T-helper 17 cell (primary cell): ENCODE data around the gene HRG. TPM values are rescaled to one million over a fixed set of nuclear protein-coding genes. Genes with fewer than 3 reads are reported as not detected.

Experiments used
- ATAC-seq: fragments of 150-1000 bp; cut with Tn5 transposase; 2 replicates; pipeline ENCODE4 v1.10.0; 2021; ENCODE audit warnings: mild to moderate bottlenecking, moderate library complexity
- DNase-seq, 3 donors: peaks; one replicate each; pipeline versions ENCODE4 v3.0.0 to v3.0.0-alpha.2; 2020 to 2021
- H3K9me3 ChIP-seq: one replicate; pipeline ENCODE4 v1.7.0; 2013; ENCODE audit warnings: low read length, mild to moderate bottlenecking; ENCODE audit not compliant: control insufficient read depth, poor library complexity, severe bottlenecking
- H3K27ac Mint-ChIP-seq: one replicate; pipeline ENCODE4 v1.8.0; 2022; ENCODE audit warnings: mild to moderate bottlenecking, moderate library complexity, mixed read lengths
- H3K27me3 Mint-ChIP-seq: one replicate; pipeline ENCODE4 v1.8.0; 2022; ENCODE audit warnings: mixed read lengths
- H3K36me3 Mint-ChIP-seq: one replicate; pipeline ENCODE4 v1.8.0; 2022; ENCODE audit warnings: low read depth, mixed read lengths
- H3K4me1 Mint-ChIP-seq: one replicate; pipeline ENCODE4 v1.8.0; 2022; ENCODE audit warnings: mild to moderate bottlenecking, mixed read lengths
- H3K4me3 Mint-ChIP-seq: one replicate; pipeline ENCODE4 v1.8.0; 2022; ENCODE audit warnings: mild to moderate bottlenecking, moderate library complexity, mixed read lengths
- total RNA-seq, 4 donors: library from RNA in 2 of 4; stranded (reverse) in 2 of 4; gene quantifications; one replicate each; pipeline ENCODE4 v1.2.3 and lab custom pipeline; 2022 to 2026

HRG gene
- total RNA-seq (not detected), total RNA-seq (lab: John Stamatoyannopoulos, UW) (0 reads per million in 2 donors)

GRCh38 chr3:186665625-186666188 lies at the start of gene HRG:
TSS of gene HRG (plus strand) at chr3:186666014. CDS start at chr3:186666032, 18 bp downstream.
- H3K4me3 Mint-ChIP-seq = no peak within 1 kb of the TSS
- H3K27me3 Mint-ChIP-seq = peaks cover 27% of the 10 kb centered on the region
- DNase-seq = no peak
- H3K9me3 ChIP-seq = no peaks in the 10 kb centered on the region
- H3K27ac Mint-ChIP-seq = no peak within 1 kb of the TSS
- H3K36me3 Mint-ChIP-seq = peaks cover 4% of the 10 kb centered on the region
- H3K4me1 Mint-ChIP-seq = no peaks in the 10 kb centered on the region
- no peak for ATAC-seq

- peak overlapping the region; percentile 67 for H3K27ac Mint-ChIP-seq
These were observed 49.6 kb upstream of the HRG start for GRCh38 chr3:186616299-186616617.

GRCh38 chr3:186617036-186617946 lies 48.5 kb upstream of the HRG start:
- Mint-ChIP-seq H3K27me3 (peaks cover 50% of the 10 kb centered on the region), H3K36me3 (peaks cover 2% of the 10 kb centered on the region), H3K4me1 (peaks cover 17% of the 10 kb centered on the region), H3K4me3 (peak overlapping the region; percentile 72), H3K27ac (peak overlapping the region; percentile 67)
- peak; percentile 73 to 76 (median 74) for DNase-seq
- no peaks in the 10 kb centered on the region for H3K9me3 ChIP-seq
- peak; percentile 98 for ATAC-seq

More at GRCh38 chr3:186616299-186616617, 49.6 kb upstream of the HRG start:
- Mint-ChIP-seq H3K4me3 (no peak overlapping the region), H3K36me3 (peaks cover 2% of the 10 kb centered on the region), H3K27me3 (peaks cover 44% of the 10 kb centered on the region), H3K4me1 (peaks cover 17% of the 10 kb centered on the region)
- H3K9me3 ChIP-seq = no peaks in the 10 kb centered on the region
- no peak for DNase-seq
- ATAC-seq = no peak

- H3K4me3 Mint-ChIP-seq = no peak overlapping the region
- H3K36me3 Mint-ChIP-seq = peaks cover 5% of the 10 kb centered on the region
- H3K27me3 Mint-ChIP-seq = peaks cover 55% of the 10 kb centered on the region
- DNase-seq (no peak), ATAC-seq (no peak)
- peaks cover 17% of the 10 kb centered on the region for H3K4me1 Mint-ChIP-seq
- H3K9me3 ChIP-seq = no peaks in the 10 kb centered on the region
- no peak overlapping the region for H3K27ac Mint-ChIP-seq
These were observed 47.4 kb upstream of the HRG start for GRCh38 chr3:186618318-186618938.

GRCh38 chr3:186619787-186620212 lies 46.0 kb upstream of the HRG start:
- DNase-seq (no peak), ATAC-seq (no peak)
- Mint-ChIP-seq H3K4me1 (peaks cover 11% of the 10 kb centered on the region), H3K27ac (no peak overlapping the region), H3K4me3 (no peak overlapping the region), H3K27me3 (peaks cover 50% of the 10 kb centered on the region), H3K36me3 (peaks cover 5% of the 10 kb centered on the region)
- H3K9me3 ChIP-seq = no peaks in the 10 kb centered on the region

DNA sequence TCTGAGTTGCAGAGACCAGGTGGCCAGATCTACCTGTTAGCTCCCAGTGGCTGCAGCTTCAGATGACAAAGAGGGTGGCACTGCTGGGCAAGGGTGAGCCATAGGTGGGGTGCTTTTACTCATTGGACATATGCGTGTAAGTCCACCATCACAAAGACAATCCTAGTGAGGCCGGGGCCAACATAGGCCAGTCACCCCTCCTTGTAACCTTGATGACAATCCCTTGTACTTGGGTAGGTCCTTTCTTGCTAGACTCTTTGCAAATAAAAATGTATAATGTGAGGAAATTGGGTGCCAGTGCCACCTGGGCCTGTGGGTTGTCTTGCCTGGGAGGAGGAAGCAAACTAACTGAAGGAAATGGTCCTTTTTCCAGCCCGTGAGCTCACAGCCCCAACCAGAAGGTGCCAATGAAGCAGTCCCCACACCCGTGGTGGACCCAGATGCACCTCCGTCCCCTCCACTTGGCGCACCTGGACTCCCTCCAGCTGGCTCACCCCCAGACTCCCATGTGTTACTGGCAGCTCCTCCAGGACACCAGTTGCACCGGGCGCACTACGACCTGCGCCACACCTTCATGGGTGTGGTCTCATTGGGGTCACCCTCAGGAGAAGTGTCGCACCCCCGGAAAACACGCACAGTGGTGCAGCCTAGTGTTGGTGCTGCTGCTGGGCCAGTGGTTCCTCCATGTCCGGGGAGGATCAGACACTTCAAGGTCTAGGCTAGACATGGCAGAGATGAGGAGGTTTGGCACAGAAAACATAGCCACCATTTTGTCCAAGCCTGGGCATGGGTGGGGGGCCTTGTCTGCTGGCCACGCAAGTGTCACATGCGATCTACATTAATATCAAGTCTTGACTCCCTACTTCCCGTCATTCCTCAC lies 45.4 kb upstream of the HRG start:
- Mint-ChIP-seq H3K27me3 (peaks cover 46% of the 10 kb centered on the region), H3K36me3 (peaks cover 3% of the 10 kb centered on the region), H3K4me3 (no peak overlapping the region), H3K4me1 (peaks cover 9% of the 10 kb centered on the region), H3K27ac (no peak overlapping the region)
- ATAC-seq (no peak), DNase-seq (no peak)
- no peaks in the 10 kb centered on the region for H3K9me3 ChIP-seq

GRCh38 chr3:186621894-186622650 lies 43.7 kb upstream of the HRG start:
- ATAC-seq (no peak), DNase-seq (no peak)
- Mint-ChIP-seq H3K4me3 (no peak overlapping the region), H3K27ac (no peak overlapping the region), H3K36me3 (peaks cover 3% of the 10 kb centered on the region), H3K27me3 (peaks cover 44% of the 10 kb centered on the region), H3K4me1 (peaks cover 2% of the 10 kb centered on the region)
- no peaks in the 10 kb centered on the region for H3K9me3 ChIP-seq

DNA sequence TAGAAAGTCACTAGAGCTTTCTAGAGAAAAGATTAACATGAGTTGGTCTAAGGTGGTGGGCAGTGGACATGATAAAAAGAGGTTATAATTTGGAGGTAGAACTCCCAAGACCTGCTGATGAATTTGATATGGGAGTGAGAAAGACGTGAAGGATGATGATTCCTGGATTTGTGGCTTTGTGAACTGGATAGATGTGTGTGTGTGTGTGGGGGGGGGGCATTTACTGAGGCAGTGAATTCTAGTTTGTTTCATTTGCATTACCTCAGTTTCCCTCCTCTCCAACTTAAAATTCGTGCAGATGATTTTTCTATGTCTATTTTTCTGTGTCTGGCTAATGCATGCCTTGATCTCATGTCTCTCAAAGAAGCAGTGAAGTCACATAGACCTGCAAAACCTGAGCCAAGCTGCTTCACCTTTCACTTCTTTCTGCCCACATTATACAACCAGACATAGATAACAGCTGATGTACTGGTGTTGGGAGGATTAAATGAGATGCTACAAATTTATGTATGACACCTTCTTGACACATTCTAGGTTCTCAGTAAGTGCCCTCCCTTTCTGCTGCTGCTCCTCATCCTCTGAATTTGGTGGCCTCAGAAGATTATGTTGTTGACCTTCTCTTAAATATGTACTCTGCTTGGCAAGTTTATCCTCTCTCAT lies 43.0 kb upstream of the HRG start:
- Mint-ChIP-seq H3K4me1 (no peaks in the 10 kb centered on the region), H3K4me3 (no peak overlapping the region), H3K27me3 (peaks cover 37% of the 10 kb centered on the region), H3K36me3 (peaks cover 3% of the 10 kb centered on the region), H3K27ac (no peak overlapping the region)
- no peaks in the 10 kb centered on the region for H3K9me3 ChIP-seq
- DNase-seq (no peak), ATAC-seq (no peak)

GRCh38 chr3:186624598-186624997 lies 41.2 kb upstream of the HRG start:
- Mint-ChIP-seq H3K4me3 (no peak overlapping the region), H3K27me3 (peaks cover 29% of the 10 kb centered on the region), H3K27ac (no peak overlapping the region), H3K4me1 (no peaks in the 10 kb centered on the region), H3K36me3 (peaks cover 3% of the 10 kb centered on the region)
- no peaks in the 10 kb centered on the region for H3K9me3 ChIP-seq
- DNase-seq = no peak
- no peak for ATAC-seq

GRCh38 chr3:186625600-186626042 lies 40.2 kb upstream of the HRG start:
- no peak overlapping the region for H3K4me3 Mint-ChIP-seq
- H3K27me3 Mint-ChIP-seq = peaks cover 27% of the 10 kb centered on the region
- ATAC-seq (no peak), DNase-seq (no peak)
- peaks cover 3% of the 10 kb centered on the region for H3K36me3 Mint-ChIP-seq
- H3K4me1 Mint-ChIP-seq = peaks cover 3% of the 10 kb centered on the region
- no peaks in the 10 kb centered on the region for H3K9me3 ChIP-seq
- H3K27ac Mint-ChIP-seq = no peak overlapping the region

- no peak for ATAC-seq
- no peak for DNase-seq
- H3K27me3 Mint-ChIP-seq = peaks cover 26% of the 10 kb centered on the region
- H3K36me3 Mint-ChIP-seq = peaks cover 6% of the 10 kb centered on the region
- H3K9me3 ChIP-seq = no peaks in the 10 kb centered on the region
- peaks cover 3% of the 10 kb centered on the region for H3K4me1 Mint-ChIP-seq
- no peak overlapping the region for H3K27ac Mint-ChIP-seq
- no peak overlapping the region for H3K4me3 Mint-ChIP-seq
These were observed 39.5 kb upstream of the HRG start for GRCh38 chr3:186626254-186626847.
